ENCODE results near the gene TNRC6C.

- no peak for TF ChIP-seq CTCF (IDR thresholded peaks at IDR 0.05; ENCODE audit: insufficient read depth, low read length, poor library complexity, severe bottlenecking)
- no peak for TF ChIP-seq EZH2phosphoT487 (conservative IDR thresholded peaks at IDR 0.05; ENCODE audit: low read length)
Observed at GRCh38 chr17:77962348-77962747, 3.8 kb downstream of the TNRC6C start.

Data from SU-DHL-6 (cell line).